KBM-7 (cell line): ENCODE measurements around the gene FAM83D.
"Not testable (repeated sequence)": the region's sequence is repeated elsewhere in the genome, so short reads cannot be mapped to it uniquely, and the experiment has no call there.

Source experiments
- DNase-seq: peaks from one replicate; pipeline ENCODE4 v3.0.0-alpha.2; 2015
- in situ Hi-C: fragments of 300-500 bp; cut with MboI; formaldehyde crosslinking; loops from 2 replicates; pipeline ENCODE4 v1.14.3; 2020; ENCODE audit warnings: low sequenced_read_pairs, low pct_unique_long_range_greater_than_20kb, mixed read lengths

Gene FAM83D

GRCh38 chr20:38986663-38987062, 60.4 kb downstream of the FAM83D start:
- DNase-seq: no peak
- in situ Hi-C loops: no loop called here

GRCh38 chr20:38987777-38988176, 61.6 kb downstream of the FAM83D start:
- in situ Hi-C loops: no loop called here
- no peak for DNase-seq

GRCh38 chr20:38990728-38991127, 64.5 kb downstream of the FAM83D start:
- no peak for DNase-seq
- in situ Hi-C loops: no loop called here

GRCh38 chr20:38991814-38992704, 65.8 kb downstream of the FAM83D start:
- no peak for DNase-seq
- in situ Hi-C loops: no loop called here

- DNase-seq: no peak
These were observed 69.4 kb downstream of the FAM83D start for GRCh38 chr20:38995536-38996044.

GRCh38 chr20:38996866-38997265, 70.6 kb downstream of the FAM83D start:
- DNase-seq, in situ Hi-C loops: not testable (repeated sequence)

More at GRCh38 chr20:38995536-38996044, 69.4 kb downstream of the FAM83D start:
- in situ Hi-C loops: no loop called here

- peak; percentile 11 for DNase-seq
- in situ Hi-C loops: no loop called here
These were observed 71.4 kb downstream of the FAM83D start for GRCh38 chr20:38997622-38998021.

- DNase-seq: no peak
- in situ Hi-C loops: no loop called here
These were observed 73.0 kb downstream of the FAM83D start for GRCh38 chr20:38999217-38999616.

- DNase-seq: no peak
- in situ Hi-C loops: no loop called here
These were observed 74.0 kb downstream of the FAM83D start for GRCh38 chr20:38999965-39000910.
